Measurements from ENCODE around the gene AQP3. TPM values are rescaled to one million over a fixed set of nuclear protein-coding genes. Genes with fewer than 3 reads are reported as not detected.
"Not testable (repeated sequence)": the region's sequence is repeated elsewhere in the genome, so short reads cannot be mapped to it uniquely, and the experiment has no call there.

AQP3 gene
- total RNA-seq, 1 experiment from 2014 or later: 1.9 TPM

DNA sequence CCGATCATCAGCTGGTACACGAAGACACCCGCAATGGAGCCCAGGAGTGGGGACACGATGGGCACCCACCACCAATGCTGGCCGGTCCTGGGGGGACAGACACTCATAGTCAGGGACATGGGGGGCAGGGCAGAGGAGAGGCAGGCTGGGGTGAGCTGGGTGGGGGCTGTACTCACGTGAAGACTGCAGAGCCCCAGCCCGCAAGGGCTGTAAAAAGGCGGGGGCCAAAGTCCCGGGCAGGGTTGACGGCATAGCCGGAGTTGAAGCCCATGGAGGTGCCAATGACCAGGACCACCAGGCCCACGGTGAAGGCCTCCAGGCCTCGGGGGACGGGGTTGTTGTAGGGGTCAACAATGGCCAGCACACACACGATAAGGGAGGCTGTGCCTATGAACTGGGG is 5.3 kb downstream of the AQP3 start:
- no peak for DNase-seq (ENCODE audit: low read depth)

DNA sequence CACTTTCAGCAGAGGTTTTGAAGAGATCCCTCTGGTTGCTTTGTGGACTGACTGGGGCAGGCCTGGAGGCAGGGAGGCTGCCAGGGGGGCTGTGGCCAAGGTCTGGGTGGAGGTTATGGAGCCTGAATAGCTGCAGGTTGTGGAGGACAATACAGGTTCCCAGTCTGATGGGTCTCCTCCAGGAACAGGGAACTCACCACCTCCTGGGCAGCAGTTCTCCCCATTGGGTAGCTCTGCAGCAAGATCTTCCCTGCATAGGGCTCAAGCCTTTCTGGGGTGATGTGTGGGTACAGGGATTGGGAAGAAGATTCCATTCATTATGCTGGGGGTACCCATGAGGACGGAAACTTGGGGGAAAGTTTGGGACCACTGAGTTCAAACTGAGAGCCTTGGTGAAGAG is 6.8 kb downstream of the AQP3 start:
- no peak for DNase-seq (ENCODE audit: low read depth)

DNA sequence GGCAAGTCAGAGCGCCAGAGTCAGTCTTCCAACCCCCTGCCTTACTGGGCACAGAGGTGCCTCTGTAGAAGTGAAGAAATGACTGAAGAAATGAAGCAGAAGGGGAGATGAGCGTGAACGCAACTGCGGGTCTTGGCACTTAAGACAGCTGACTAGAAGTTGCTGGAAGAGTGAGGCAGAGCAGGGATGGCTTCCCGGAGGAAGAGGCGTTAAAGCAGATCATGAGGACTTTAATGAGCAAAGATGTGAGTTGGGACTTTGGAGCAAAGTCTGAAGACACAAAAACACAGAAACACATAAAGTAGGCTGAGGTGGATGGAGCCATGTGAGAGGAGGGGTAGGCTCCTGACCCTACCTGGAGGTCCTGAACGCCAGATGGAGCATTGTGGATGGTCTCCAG is 7.2 kb downstream of the AQP3 start:
- no peak for DNase-seq (ENCODE audit: low read depth)

DNA sequence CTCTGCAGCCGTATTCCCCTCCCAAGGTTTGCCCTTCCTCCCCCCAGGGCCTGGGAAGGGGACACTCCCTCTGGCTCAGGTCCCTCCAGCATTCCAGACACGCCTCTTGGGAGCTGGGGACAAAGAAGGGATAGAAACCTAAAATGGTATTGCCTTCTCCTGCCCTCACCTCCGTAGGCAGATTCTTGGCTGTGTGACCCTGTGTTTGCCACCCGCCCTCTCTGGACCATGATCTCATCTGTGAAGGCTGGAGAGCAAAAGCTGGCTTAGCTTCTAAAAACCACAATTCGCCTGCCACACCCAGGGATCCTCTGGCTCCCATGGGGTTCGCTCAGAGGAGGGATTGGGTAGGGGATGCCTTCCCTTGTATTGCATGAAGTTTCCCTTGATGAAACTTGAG is 7.7 kb downstream of the AQP3 start:
- no peak for DNase-seq (ENCODE audit: low read depth)

DNA sequence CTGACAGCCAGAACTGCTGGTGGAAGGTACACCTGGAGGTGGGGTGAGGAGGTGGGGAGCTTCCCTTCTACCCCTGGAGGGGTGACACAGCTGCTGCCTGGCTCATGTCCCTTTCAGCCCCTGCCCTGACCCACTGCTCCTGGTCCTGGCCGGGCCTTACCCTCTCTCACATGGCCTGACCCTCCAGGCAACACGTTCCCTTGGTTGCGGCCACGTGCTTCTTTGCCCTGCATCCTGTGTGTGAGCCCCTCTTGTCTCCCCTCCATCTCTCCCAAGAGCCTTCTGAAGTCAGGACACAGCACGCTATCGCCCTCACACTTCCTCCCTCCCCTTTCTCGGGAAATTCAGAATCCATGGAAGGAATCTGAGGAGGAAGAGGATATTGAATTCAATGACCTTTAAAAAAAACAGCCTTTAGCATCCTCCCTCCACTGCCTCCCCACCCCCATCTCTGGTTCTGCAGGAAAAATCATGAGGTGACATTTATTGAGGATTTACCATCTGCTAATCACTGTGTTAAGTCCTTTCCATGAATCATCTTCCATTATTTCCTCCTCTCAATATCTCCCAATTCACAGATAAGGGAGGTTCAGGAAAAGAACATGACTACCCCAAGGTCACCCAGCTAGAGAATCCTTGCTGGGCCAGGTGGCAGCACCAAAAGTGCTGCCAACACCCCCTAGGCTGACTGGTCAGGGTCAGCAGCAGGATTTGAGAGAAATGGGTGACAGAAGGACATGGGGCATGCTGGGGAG is 8.3 kb downstream of the AQP3 start:
- DNase-seq (ENCODE audit: low read depth): no peak

DNA sequence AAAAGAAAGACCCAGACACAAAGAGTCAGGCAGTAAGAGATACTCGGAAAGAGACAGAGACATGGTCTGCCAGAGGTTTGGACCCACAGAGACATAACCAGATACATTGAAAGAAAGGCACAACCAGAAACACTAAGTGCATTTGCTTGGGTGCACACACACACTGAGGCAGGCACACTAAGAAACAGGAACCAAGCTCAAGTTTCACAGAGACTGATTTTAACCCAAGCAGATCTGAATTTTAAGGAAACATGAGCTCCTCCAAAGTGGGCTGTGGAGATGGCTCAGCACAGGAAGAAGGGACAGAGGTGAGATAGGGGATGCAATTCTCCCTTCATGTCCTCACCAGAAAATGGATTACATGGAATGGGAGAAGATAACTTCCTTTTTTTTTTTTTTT is 9.5 kb downstream of the AQP3 start:
- DNase-seq (ENCODE audit: low read depth): no peak

DNA sequence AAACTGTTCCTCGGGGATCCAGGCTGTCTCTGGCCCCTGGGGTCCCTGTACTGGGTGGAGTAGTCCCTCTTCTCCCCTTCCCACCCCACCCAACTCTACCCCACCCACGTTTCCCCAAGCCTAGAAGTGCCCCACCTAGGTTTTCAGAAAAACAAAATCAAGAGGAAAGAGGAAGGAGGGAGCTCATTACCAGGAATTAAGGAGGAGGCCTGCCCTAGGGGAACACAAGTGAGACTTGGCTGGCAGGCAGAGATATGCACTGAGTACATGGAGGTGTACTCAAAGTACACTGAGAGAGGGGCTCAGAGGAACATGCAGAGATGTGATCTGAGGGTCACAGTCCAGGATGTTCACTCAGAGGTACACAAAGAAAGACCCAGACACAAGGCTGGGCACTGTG is 10.2 kb downstream of the AQP3 start:
- no peak for DNase-seq (ENCODE audit: low read depth)

DNA sequence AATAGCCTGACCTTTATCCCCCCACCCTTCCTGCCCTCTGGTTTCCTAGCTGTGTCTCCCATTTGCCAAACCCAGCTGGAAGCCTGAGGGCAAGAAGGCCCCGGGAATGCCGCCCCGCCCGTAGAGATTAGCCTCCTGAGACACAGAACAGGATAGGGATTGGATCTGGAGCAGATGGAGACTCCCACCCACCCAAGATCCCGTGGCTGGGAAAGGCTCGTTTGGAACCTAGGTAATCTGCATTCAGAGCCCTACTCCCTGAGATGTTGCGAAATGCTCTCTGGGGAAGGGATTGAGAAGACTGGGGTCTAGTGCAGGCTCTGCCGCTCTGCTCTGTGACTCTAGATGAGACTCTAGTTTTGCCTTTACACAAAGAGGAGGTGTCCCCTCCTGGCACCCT is 10.9 kb downstream of the AQP3 start:
- no peak for DNase-seq (ENCODE audit: low read depth)

DNA sequence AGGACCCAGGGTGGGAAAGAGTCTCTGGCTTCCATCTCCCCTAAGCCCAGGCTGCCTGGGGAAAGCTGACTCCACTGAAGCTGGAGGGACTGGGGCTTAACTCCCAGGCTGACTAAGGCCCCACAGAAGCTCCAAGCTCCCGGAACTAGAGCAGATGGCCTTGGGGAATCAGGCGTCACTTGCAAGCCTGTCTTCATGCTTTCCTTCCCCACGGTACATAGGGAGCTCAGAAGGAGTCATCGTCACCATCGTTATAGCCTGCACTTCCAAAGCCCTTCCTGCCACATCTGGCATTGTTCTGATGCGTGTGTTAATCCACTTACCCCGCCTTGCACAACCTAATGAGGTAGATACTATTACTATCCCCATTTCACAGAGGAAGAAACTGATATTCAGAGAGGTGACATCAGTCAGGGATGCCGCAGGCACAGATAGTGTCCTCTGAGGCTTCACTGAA is 11.5 kb downstream of the AQP3 start:
- no peak for DNase-seq (ENCODE audit: low read depth)

DNA sequence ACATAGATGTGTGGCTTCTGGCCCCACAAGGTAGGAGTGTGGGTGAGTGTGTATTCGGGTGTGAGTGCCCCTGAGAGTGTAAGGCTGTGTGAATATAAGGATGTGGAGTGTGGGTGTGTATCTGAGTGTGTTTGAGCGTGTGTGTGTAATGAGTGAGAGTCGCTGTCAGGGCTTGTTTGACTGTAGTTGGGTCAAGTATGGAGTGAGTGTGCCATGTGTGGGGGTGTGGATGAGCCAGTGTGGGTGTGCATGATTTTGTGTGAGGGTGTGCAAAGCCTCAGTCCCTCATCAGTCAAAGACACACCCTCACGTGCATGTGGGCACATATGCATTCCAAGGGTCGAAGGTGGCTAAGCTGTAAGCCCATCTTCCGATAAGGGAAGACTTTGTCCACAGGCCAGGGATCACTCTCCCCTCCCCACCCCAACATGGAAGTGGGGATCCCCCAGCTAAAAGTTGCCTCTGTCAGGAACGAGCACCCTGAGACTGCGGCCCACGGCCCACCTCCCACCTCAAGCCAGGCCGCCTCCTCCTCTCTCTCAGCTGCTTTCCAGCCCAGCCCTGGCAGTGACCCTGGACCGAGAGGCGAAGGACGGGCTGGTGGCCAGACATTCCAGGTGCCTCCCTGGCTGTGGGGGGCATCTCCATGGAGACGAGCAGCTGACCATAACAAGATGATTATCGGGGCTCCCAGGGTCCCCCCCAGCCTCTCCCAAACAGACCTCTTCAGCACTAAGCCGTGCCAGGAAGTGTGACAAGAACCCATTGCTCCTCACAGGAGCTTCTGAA is 12.9 kb downstream of the AQP3 start:
- DNase-seq (ENCODE audit: low read depth): no peak

DNA sequence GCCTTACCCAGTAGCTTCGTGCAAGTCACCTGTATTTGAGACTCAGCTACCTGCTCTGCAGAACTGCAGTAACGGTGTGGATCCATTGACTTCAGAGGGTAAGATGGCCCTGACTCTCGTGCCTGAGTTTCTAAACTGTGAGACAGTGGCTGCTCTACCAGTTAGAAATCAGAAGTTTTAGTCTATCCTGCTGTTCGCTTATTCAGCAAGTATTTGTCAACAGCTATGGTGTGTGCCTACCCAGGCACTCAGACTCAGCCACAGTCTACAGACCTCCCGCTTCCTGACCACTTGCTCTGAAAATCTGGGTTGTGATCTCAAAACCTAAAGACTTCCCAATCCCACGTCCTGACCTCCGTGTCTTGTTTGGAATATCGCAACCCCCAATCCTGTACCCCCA is 13.5 kb downstream of the AQP3 start:
- DNase-seq (ENCODE audit: low read depth): no peak

DNA sequence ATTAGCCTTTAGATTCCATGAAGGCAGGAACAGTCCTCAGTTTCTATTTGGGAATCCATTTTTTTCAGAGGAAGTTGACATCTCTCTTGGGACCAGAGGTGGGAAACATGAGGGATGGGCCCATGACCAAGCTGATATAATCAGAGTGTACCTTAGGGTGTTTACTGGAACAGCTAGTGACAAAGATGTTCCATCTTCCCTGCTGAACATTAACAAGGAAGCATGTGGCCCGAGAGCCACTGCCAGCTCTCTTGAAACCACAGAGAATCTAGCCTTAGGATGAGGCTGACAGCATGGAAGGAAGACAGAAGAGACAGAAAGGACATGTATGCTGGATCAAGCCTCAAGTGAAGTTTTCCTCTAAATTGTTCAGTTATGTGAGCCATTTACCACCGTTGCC is 16.0 kb downstream of the AQP3 start:
- no peak for DNase-seq (ENCODE audit: low read depth)

DNA sequence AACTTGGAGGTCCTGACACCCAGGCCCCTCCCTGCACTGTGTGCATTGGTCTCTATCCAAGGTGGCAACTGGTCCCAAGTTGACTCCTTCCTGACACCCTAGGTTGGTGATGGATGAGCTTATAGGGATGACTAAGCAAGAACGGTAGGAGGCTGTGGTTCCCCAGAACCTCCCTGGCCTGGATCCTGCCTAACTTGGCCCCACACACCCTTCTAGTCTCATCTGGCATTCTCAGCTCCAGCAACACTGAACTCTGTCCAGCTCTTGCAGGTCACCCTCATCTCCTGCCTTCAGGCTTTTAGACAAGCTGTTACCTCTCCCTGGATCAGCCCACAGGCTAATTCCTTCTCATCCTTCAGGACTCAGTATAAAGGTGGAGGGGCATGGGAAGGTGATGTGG is 16.5 kb downstream of the AQP3 start:
- peak; percentile 55 for DNase-seq (ENCODE audit: low read depth)

DNA sequence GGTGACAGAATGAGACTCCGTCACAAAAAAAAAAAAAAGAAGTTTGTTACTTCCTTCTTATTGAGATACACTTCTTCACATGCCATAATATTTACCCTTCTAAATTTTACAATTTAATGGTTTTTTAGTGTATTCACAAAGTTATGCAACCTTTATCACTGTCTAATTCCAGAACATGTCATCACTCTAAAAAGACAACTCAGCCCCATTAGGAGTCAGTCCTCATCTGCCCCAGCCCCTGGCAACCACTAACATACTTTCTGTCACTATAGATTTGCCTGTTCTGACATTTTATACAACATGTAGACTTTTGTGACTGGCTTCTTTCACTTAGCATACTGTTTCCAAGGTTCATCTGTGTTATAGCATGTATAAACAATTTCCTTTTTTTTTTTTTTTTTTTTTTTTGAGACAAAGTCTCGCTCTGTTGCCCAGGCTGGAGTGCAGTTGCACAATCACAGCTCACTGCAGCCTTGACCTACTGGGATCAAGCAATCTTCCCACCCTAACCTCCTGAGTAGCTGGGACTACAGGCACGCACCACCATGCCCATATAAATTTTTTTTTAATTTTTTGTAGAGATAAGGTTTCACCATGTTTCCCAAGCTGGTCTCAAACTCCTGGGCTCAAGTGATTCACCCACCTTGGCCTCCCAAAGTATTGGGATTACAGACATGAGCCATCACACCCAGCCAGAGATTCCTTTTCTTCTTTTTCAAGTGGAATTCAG is 18.0 kb downstream of the AQP3 start:
- no peak for DNase-seq (ENCODE audit: low read depth)

DNA sequence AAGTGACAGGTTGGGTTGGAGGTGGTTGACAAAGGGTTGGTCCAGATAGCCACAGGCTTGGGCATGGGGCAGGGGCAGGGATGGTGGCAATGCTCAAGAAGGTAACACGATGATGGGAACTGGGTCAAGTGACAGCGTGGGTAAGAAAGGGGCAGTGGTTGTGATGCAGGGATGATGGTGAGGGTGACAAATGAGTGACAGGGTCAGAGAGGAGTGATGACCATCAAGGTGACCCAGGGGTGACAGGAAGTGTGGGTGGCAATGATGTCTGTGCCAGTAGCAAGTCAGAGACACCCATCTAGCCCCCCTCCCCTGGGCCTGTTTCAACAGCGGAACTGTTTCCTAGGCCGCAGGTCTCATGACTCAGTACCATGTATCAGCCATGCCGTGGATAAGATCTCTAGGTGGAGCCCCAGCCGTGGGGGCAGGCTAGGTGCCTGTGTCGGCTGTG is 20.5 kb downstream of the AQP3 start:
- DNase-seq (ENCODE audit: low read depth): no peak

DNA sequence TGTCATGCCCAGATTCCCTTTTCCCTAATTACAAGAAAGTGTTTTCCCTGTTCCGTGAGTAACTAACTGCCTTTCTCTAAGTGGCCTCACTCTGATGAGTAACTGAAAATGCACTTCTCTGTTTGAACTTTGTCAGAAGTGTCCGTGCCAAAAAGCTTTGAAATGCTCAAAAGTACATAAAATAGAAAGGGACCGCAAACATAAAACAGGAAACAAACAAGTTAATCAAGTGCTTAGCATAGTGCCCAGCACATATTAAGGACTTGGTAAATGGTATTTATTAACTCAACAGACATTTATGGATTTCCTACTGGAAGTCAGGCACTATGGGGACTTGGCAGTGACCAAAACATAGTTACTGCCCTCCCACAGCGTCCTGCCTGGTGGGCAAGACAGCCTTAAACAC is 22.3 kb downstream of the AQP3 start:
- no peak for DNase-seq (ENCODE audit: low read depth)

DNA sequence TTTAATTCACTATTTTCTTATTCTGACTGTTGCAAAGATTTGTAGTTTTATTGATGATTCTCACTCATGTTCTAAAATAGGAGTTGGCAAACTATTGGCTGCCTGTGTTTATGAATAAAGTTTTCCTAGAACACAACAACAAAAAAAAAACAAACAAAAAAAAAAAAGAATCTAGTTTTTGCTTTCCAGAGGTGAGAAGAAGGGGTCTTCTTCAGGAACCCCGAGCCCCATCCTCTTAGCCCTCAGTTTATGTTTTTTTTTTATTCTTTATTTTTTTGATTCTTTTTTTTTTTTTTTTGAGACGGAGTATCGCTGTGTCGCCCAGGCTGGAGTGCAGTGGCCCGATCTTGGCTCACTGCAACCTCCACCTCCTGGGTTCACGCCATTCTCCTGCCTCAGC is 22.9 kb downstream of the AQP3 start:
- not testable (repeated sequence) for DNase-seq (ENCODE audit: low read depth)

DNA sequence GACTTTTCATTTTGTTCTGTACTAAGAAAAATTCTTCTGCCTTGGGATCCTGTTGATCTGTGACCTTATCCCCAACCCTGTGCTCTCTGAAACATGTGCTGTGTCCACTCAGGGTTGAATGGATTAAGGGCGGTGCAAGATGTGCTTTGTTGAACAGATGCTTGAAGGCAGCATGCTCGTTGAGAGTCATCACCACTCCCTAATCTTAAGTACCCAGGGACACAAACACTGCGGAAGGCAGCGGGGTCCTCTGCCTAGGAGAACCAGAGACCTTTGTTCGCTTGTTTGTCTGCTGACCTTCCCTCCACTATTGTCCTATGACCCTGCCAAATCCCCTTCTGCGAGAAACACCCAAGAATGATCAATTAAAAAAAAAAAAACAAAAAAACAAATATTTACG is 23.4 kb downstream of the AQP3 start:
- DNase-seq (ENCODE audit: low read depth): not testable (repeated sequence)

DNA sequence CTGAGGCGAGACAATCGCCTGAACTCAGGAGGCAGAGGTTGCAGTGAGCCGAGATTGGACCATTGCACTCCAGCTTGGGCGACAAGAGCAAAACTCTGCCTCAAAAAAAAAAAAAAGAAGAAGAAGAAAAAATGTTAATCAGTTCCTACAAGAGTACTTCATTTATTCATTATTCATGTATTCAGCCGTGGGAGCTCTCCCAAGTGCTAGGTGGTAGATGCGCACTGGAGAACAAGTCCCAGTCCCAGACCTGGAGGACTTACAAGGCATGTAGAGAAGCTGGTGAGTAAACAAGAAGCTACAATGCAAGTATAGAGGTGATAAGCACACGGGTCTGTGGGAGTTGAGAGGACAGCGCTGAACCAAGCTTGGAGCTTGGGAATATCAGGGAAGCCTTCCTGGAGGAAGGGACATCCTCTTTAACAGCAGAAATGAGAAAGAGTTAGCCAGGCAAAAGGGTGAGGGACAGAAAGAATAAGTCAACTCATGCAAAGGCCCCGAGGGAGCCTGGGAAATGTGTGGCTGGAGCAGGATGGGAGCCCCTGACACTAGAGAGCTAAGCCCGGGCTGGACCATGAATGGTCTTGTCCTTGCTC is 27.6 kb downstream of the AQP3 start:
- no peak for DNase-seq (ENCODE audit: low read depth)

DNA sequence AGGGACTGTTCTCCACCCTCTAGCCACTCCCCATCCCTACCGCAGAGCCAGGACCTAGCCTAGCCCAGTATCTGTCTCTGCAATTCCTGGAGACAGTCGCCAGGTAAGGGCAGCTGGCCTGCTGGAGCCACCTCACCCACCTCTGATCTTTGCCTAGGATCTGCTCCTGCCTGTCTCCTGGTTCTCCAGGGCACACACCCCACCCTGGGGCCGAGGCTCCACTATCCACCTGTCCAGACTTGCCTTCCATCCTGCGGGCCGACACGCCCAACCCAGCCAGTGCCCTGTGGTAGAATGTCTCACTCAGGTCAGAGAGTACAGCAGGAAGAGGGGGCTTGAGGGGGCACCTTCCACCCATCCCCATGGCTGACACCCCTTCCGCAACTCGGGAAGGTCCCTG is 29.3 kb downstream of the AQP3 start:
- no peak for DNase-seq (ENCODE audit: low read depth)

DNA sequence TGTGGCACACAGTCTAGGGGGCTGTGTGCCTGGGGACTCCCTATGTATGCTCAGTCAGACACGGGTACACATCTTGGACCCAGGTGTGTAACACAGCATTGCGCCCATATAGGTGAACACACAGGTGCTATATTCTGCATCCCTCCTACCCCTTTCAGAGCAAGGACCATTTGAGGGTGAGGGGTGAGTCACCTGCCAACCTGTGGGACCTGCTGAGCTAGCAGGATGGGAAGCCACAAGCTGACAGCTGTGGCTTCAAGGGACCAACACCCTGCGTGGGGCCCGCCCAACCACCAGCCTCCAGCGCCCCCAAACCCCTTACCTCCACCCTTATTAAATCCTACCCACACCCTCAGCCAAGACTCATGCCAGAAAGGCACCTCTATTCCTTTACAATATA is 30.4 kb downstream of the AQP3 start:
- DNase-seq (ENCODE audit: low read depth): no peak

DNA sequence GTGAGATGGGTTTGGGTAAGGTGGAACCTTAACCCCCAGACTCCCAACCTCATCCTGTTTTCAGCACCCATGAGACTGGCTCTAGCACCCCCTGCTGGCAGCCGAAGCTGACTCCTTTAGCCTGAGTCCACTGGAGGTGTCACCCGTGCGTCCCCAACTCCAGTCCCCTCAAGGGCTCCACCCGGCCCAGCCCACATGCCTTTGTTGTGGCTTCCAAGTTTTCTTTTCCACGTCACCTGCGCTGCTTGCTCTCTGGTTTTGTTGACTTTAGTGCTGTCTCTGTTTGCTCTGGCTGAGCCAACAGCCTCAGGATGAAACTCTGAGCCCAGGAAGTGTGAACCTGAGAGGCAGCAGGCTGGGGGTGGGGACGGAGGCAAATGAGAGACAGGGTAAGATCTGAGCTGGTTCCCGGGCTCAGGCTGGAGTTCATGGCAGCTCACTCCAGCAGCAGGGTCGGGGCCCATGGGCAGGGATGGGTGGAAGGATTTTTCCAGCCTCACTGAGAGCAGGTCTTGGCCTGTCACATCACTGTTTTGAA is 31.8 kb downstream of the AQP3 start:
- peak; percentile 67 for DNase-seq (ENCODE audit: low read depth)

Data from Daoy (cell line).